HG03469 (cell line): ENCODE results near the gene SYNE3.

Experiments used
- ATAC-seq: cut with Tn5 transposase; IDR thresholded peaks from one replicate; pipeline ENCODE4 v1.9.1; 2021; ENCODE audit warnings: mild to moderate bottlenecking, moderate library complexity, moderate number of reproducible peaks; ENCODE audit not compliant: unreplicated experiment

The SYNE3 gene, protein sequence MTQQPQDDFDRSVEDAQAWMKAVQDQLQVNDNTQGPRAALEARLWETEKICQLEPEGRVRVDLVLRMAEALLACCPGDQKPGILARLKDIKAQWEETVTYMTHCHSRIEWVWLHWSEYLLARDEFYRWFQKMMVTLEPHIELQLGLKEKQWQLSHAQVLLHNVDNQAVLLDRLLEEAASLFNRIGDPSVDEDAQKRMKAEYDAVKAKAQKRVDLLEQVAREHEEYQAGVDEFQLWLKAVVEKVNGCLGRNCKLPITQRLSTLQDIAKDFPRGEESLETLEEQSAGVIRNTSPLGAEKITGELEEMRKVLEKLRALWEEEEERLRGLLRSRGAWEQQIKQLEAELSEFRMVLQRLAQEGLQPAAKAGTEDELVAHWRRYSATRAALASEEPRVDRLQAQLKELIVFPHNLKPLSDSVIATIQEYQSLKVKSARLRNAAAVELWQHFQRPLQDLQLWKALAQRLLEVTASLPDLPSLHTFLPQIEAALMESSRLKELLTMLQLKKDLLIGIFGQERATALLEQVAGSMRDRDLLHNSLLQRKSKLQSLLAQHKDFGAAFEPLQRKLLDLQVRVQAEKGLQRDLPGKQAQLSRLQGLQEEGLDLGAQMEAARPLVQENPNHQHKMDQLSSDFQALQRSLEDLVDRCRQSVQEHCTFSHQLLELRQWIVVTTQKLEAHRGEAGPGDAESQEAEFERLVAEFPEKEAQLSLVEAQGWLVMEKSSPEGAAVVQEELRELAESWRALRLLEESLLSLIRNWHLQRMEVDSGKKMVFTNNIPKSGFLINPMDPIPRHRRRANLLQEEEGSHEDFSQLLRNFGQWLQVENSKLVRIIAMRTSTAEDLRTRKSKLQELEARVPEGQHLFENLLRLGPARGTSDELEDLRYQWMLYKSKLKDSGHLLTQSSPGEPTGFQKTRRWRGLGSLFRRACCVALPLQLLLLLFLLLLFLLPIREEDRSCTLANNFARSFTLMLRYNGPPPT

DNA sequence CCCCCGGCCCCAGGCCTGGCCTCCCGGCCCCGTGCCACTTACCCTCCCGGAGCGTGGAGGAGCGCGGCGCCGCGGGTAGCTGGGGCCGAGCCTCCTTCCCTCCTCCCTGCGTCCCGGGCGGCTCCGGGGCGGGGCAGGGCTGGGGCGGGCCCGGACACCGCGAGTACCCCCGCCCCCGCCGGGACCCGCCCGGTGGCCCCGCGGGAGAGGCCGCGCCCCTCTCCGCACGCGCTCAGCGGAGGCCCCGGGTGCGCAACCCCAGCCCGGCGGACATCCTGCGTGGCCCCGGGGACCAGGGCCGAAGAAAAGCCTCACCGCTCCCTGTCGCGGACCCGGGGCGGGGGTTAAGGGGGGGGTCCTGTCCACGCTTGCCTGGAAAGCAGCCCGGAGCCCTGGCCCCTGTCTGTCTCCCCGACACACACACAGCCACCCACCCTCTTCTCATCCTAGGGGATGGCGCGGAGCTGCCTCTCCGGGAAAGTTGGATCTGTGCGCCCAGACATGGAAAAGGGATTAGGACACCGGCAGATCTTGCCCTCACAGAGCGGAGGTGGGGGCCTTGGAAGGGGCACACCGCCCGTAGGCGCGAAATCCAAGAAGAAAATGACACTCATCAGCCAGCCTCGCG is at the start of gene SYNE3:
Gene SYNE3, minus strand, starts transcription at position 97 of the 628 bp plus-strand sequence. CDS start 40,829 bp downstream, outside the sequence.
- ATAC-seq, result peak; percentile 13

DNA sequence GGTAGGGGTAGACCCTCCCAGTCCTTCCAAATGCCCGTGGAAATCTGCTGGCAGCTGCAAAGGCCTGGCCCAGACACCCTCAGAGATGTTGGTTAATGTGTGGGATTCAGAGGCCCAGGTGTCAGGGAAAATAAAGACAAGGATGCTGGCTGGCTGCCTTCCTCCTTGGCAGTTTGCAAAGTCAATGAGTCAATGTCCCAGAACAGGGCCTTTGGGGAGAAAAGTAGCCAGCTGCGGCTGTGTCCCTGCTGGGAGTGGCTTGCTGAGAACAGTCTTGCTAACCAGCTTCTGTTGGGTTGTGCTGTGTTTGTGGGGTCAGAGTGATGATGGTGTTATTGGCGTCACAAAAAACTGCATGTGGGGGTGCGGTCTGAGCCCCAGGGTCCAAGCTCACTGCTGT is 47.6 kb upstream of the SYNE3 start:
- no peak for ATAC-seq

DNA sequence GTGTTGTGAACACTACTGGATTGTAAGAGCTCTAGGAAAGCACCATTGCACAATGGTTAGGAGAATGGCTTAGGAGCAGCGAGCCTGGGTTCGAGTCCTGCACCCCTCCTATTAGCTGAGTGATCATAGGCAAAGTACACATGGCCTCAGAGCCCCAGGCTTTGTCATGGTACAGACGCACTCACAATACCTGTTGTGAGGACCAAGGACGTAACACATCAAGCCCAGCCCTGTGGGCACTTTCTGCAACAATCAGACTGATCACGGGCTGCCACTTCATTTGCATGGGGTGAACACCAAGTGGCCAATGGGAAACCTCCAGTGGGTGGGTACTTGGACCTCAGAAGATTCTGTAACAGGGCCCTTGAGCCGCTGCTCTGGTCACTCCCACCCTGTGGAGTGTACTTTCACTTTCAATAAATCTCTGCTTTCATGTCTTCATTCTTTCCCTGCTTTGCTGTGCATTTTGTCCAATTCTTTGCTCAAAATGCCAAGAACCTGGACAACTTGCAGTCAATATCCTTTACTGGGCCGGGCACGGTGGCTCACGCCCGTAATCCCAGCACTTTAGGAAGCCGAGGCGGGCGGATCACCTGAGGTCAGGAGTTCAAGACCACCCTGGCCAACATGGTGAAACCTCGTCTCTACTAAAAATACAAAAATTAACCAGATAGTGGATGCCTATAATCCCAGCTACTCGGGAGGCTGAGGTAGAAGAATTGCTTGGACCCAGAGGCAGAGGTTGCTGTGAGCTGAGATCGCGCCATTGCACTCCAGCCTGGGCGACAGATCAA is 46.6 kb upstream of the SYNE3 start:
- no peak for ATAC-seq

DNA sequence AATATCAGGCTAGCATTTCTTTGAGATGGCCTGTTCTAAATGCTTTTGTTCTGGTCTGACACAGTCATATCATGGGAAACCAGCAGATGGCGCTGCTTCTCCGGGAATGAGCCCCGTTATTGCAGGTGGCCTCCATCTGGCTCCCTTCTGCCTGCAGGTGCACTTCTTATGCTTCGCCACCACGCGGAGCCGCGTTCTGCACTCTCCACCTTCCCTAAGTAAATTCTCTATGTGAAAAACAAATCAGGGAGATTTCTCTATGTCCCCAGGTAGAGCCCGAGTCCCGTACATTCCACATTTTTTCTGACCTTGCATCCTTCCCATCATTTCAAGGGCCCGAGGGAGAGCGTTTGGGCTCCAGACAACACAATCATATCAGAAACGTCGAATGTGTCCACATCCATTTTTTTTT is 44.6 kb upstream of the SYNE3 start:
- peak; percentile 85 for ATAC-seq

DNA sequence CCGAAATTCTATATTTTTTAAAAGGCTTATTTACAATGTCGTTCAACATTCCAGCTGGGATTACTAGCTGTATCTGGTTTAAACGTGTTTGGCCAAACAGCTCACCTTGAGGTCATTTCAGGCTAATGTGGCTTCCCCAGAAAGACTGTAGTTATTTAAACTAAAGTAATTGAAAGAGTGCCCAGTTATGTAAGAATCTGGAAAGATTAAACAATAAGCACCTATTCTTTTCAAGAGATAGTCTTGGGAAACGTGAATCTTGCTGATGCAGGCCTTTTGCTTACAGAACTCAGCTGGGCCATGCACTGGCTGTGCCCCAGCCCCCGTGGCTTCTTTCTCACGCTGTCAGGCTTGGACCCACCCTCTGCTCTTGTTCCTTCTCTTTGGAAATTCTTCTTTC is 42.8 kb upstream of the SYNE3 start:
- no peak for ATAC-seq

DNA sequence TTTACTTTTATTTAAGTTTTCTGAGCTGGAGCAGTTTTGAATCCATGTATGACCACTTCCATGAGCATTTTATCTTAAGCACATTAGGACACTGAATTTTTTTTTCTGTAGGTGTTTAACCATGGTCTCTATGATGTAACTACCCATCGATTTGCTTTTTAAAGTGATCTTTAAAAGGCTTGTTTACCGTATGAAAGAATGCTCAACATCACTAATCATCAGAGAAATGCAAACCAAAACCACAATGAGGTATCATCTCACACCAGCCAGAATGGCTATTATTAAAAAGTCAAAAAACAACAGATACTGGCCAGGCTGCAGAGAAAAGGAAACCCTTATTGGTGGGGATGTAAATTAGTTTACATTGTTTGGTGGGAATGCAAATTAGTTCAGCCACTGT is 41.4 kb upstream of the SYNE3 start:
- no peak for ATAC-seq

DNA sequence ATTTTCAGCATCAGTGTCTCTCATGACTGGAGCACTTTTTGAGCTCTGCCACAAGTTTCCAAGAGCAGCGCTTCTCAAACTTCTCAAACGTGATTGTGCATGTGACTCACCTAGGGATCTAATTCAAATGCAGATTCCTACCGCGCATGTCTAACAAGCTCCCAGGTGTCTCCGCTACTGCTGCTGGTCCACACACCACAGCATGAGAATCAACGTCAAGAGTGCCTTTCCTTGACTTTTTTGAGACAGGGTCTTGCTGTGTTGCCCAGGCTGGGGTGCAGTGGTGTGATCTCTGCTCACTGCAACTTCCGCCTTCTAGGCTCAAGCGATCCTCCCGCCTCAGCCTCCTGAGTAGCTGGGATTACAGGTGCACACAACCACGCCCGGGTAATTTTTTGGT is 40.8 kb upstream of the SYNE3 start:
- no peak for ATAC-seq

DNA sequence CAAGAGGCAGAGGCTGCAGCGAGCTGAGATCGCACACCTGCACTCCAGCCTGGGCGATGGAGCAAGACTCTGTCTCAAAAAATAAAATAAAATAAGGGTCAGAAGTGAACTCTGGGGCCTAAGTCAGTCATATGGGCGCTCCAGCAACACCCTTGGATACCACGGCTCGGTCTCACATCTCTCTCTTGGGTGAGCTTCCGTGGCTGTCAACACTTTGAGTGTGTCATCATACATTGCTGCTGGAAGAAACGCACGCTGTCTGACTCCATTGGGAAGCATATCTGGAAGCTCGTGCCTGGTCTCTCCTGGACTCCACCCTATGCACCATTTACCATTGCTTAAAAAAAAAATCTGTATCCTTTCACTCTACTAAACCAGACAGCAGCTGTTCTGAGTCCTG is 38.6 kb upstream of the SYNE3 start:
- ATAC-seq, result no peak

DNA sequence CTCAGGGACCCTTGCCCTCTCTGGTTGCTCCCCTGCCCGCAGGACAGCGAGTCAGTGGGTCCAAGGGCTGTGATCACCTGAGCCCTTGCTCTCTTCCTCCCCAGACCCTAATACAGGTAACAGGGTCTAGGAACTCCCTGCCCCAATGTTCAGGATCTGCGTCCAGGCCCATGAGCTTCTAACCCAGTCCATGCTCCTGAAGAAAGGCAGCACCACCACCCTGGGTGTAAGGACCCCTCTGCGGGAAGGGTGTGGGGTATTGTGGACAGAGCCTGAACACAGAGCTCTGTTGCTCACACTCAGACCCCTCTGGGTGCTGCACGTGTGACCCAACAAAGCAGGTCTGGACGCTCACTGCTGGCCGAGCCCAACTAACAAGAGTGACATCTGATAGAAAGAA is 36.7 kb upstream of the SYNE3 start:
- ATAC-seq, result no peak

DNA sequence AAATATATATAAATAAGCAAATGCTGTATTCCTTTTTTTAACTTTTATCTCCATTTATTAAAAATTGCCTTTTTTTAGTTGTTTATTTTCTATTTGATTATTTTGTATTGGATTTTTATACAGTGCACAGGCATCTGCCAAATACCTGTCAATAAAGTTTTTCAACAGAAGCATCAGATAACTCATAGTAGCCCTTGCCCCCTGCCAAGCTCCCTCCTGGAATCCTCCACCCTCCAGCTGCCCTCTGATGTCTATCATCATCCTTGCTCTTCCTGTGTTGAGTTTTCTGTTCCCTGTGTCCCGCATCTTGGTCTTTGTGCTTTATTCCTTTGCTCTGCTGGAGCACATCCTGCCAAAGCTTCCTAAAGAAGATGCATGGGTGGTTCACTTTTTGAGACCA is 35.0 kb upstream of the SYNE3 start:
- no peak for ATAC-seq

DNA sequence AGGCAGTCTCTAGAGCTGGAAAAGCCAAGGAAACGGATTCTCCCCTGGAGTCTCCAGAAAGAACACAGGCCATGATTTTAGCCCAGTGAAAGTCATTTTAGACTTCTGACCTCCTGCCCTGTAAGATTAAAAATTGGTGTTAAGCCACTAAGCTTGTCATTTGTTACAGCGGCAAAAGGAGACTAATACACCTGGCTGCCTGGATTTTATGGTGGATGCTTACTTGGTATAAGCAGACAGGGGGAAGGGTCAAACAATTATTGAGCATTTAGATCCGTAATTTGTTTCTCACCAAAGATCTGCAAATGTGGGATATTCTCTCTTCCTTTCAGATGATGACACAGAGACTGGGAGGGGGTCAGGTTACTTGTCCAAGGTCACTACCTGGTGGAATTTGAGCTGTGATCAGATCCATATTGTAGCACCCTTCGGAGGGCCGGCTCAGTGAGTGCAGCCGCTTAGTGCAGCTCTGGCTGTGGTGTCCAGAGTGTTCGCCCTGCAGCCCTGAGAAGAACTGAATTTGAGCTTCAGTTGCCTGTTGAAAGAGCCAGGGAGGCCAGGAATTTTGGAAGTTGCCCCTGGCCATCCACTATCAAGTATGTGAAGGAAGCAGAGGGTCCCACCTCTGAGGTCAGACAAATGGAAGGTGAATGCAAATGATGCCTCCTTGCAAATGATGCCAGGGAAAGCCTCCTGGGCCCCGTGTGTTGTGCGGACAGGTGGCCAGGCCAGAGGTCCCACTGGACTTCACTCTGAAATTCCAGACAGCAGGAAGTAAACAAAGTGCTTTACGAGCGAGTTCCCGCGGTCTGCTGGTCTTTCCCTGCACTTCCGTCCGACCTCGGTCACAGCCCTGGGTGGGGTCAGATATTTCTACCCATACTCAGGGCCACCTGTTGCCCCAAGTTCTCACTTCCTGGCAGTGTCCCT is 33.5 kb upstream of the SYNE3 start:
- ATAC-seq, result no peak

DNA sequence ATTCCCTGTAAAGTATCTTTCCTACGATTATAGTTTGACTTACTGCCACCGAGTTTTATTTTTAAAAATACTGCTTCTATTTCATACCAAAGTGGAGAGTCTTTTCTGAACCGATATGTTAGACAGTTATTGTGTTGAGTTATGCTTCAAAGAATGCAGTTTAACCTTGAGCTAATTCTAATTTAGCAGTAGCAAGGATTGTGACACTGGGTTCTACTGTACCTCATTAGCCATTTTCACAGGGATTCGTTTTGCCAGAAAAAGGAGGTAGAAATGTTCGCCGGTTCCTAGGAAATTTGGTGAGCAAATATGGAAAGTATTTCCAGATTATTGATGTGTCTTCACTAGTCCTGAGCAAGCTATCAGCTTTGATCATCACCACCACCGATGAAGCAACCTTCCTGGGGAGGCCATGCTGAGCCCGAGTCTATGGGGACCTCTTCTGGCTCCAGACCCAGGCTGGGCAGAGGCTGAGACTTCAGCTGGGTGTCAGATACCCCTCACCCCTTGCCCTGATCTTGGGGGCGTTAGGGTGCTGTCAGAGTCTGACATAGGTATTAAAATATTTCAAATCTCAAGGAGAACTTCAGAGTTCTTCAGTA is 32.0 kb upstream of the SYNE3 start:
- ATAC-seq, result no peak

DNA sequence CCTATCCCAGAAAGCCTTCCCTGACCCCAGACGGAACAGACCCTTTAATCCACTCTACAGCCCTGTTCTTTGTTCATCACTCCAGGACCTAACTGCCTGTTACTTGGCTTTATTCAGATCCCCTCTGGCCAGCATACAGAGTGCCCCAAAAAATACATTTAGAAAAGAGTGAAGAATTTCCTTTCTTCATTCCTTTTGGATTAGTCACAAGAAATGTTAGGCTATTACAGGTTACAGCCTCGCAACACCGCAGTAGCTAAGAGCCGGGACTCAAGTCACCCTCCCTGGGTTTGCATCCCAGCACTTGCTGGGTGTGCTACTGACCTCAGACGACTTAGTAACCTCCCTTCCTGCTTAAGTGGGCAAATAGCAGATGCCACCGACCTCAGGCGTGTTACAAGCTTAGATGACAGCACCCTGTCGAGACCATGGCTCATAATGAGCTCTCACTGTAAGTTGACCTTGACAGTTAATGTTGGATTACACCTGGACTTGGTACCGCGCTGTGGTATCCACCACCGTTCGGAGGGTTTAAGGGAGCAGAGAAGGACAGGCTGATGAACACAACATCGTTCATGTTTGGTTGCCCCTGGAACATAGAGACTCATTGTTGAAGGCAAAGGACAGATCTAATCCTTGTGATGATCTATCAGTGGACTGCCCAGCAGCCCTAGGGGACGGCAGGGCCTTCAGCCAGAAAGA is 31.3 kb upstream of the SYNE3 start:
- ATAC-seq, result no peak

DNA sequence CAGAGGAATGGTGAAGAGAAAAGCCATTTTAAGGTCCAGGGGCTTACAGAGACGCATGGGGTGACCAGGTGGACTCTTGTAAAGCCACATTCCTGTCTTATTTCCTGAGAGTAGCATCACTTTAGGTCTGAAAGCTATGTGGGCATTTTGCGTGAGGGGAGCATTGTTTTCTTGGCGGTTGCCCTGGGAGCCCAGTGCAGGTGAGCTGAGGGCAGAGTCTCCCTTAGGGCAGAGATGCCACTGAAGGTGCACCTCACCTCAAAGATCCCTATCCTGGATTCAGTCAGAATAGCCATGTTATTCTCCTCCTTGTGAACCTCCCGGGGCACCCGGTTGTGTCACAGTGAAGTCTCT is 30.8 kb upstream of the SYNE3 start:
- no peak for ATAC-seq

DNA sequence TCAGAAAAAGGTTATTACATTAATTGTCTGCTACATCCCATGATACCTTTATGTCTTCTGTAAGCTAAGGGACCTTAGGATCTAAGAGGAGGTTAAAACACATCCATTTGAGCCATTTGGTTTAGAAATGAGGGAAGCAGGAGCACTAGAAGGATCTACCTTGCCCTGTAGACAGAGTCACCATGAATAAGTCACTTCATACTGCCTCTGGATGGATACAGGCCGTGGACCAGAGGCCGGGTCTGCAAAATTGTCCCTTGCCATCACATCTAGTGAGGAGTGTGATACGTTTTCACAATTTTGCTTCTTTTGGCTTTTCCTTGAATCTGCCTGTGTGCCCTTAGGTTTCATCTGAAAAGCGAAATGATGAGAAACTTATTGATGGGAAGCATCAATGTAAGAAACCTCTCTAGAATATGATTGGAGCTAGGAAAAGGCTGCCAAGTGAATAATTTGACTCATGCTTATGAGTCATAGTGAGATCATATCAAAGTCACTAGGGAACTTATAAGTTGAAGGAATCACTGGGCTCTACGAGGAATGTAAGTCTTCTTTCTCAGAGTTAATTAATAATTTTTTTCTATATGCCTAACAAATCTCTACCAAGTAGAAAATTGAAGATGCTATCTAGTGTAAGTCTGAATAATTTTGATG is 29.2 kb upstream of the SYNE3 start:
- ATAC-seq, result no peak

DNA sequence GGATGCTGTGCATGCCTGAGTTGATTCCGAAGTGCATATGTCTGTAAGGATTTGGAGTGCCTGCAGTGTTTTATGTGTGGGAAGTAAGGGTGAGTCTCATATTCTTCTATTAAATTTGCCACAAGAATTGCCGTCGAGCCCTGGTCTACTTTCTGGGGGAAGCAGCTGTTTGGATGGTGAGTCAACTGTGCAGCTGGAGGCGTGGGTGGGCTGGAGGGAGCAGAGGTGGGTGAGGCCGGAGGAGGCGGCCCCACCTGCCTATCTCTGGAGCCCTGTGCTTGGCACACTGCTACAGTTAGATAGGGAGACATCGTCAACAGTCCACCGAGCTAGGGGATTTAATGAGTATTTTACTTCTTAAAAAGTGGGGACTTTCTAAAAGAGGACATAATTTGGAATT is 28.1 kb upstream of the SYNE3 start:
- ATAC-seq, result no peak

DNA sequence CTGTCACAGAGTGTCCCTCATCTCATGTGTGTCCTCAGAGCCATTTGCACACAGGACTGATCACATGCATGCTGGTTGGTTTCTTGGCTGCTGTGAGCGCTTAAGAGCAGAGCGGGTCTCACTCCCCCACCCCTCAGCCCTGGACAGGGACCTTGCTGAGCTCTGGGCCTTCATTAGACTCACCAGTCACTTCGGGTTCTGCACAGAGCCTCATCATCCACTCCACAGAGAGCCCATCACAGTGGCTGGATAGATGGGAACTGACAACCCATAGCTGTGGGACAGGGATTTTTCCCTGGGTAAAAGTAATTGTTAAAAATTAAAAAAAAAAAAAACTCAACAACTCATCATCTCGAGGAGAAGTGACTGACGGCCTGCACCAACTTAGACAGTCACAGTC is 26.6 kb upstream of the SYNE3 start:
- no peak for ATAC-seq
